Measurements from ENCODE around the gene PBRM1. TPM values are rescaled to one million over a fixed set of nuclear protein-coding genes. Genes with fewer than 3 reads are reported as not detected.

PBRM1 gene
- total RNA-seq, 1 donor from 2014 or later = 88.6 TPM

- Mint-ChIP-seq H3K4me3 (no peak overlapping the region), H3K27ac (no peak overlapping the region), H3K27me3 (no peaks in the 10 kb centered on the region), H3K4me1 (ENCODE audit: unreplicated experiment) (peaks cover 9% of the 10 kb centered on the region), H3K9me3 (no peaks in the 10 kb centered on the region), H3K36me3 (peaks cover 21% of the 10 kb centered on the region)
- no peak for DNase-seq (ENCODE audit: extremely low spot score, unreplicated experiment)
- TF ChIP-seq CTCF (conservative IDR thresholded peaks at IDR 0.05) = no peak
These were observed 128.4 kb downstream of the PBRM1 start for GRCh38 chr3:52557011-52557960.

GRCh38 chr3:52555056-52555455, 130.7 kb downstream of the PBRM1 start:
- Mint-ChIP-seq H3K4me1 (ENCODE audit: unreplicated experiment) (peaks cover 9% of the 10 kb centered on the region), H3K4me3 (no peak overlapping the region), H3K9me3 (no peaks in the 10 kb centered on the region), H3K36me3 (peaks cover 17% of the 10 kb centered on the region), H3K27me3 (no peaks in the 10 kb centered on the region), H3K27ac (no peak overlapping the region)
- no peak for DNase-seq (ENCODE audit: extremely low spot score, unreplicated experiment)
- TF ChIP-seq CTCF (conservative IDR thresholded peaks at IDR 0.05) = no peak

GRCh38 chr3:52554026-52554755, 131.5 kb downstream of the PBRM1 start:
- DNase-seq (ENCODE audit: extremely low spot score, unreplicated experiment) = no peak
- Mint-ChIP-seq H3K27me3 (no peaks in the 10 kb centered on the region), H3K36me3 (peaks cover 12% of the 10 kb centered on the region), H3K27ac (no peak overlapping the region), H3K4me3 (no peak overlapping the region), H3K9me3 (no peaks in the 10 kb centered on the region), H3K4me1 (ENCODE audit: unreplicated experiment) (peaks cover 9% of the 10 kb centered on the region)
- TF ChIP-seq CTCF (conservative IDR thresholded peaks at IDR 0.05) = no peak

GRCh38 chr3:52552089-52552488, 133.6 kb downstream of the PBRM1 start:
- Mint-ChIP-seq H3K27me3 (no peaks in the 10 kb centered on the region), H3K9me3 (no peaks in the 10 kb centered on the region), H3K27ac (no peak overlapping the region), H3K4me1 (ENCODE audit: unreplicated experiment) (peaks cover 6% of the 10 kb centered on the region), H3K4me3 (no peak overlapping the region), H3K36me3 (peaks cover 9% of the 10 kb centered on the region)
- TF ChIP-seq CTCF (conservative IDR thresholded peaks at IDR 0.05) = no peak
- no peak for DNase-seq (ENCODE audit: extremely low spot score, unreplicated experiment)

GRCh38 chr3:52551118-52551517, 134.6 kb downstream of the PBRM1 start:
- H3K4me1 Mint-ChIP-seq (ENCODE audit: unreplicated experiment) = peaks cover 5% of the 10 kb centered on the region

More at GRCh38 chr3:52551118-52551517, 134.6 kb downstream of the PBRM1 start:
- Mint-ChIP-seq H3K36me3 (peaks cover 9% of the 10 kb centered on the region), H3K9me3 (no peaks in the 10 kb centered on the region), H3K4me3 (no peak overlapping the region), H3K27ac (no peak overlapping the region), H3K27me3 (no peaks in the 10 kb centered on the region)
- DNase-seq (ENCODE audit: extremely low spot score, unreplicated experiment) = no peak
- no peak for TF ChIP-seq CTCF (conservative IDR thresholded peaks at IDR 0.05)
